Measurements from ENCODE around the gene AMDHD2. TPM values are rescaled to one million over a fixed set of nuclear protein-coding genes. Genes with fewer than 3 reads are reported as not detected.
"Not testable (repeated sequence)": the region's sequence is repeated elsewhere in the genome, so short reads cannot be mapped to it uniquely, and the experiment has no call there.

Gene AMDHD2
- polyA plus RNA-seq, 6 donors from 2014 or later: 17.6 to 24.0 (median 20.5) TPM

- H3K9me3 Mint-ChIP-seq: no peaks in the 10 kb centered on the region
- peak; percentile 80 to 82 for ATAC-seq (ENCODE audit: low read depth in 2 of 2)
- peaks cover 23 to 34% (median 30%) of the 10 kb centered on the region in 3 donors for H3K4me1 Mint-ChIP-seq
- peak; percentile 98 for DNase-seq
- H3K27ac Mint-ChIP-seq: peak overlapping the region; percentile 99 to 100 (median 100)
- no peaks in the 10 kb centered on the region for H3K27me3 Mint-ChIP-seq
- H3K4me3 Mint-ChIP-seq: peak overlapping the region; percentile 91 to 99 (median 97)
- H3K36me3 Mint-ChIP-seq: no peaks in the 10 kb centered on the region
These were observed 11.7 kb downstream of the AMDHD2 start for GRCh38 chr16:2531696-2532493.

GRCh38 chr16:2532494-2533141 lies 12.4 kb downstream of the AMDHD2 start:
- H3K27me3 Mint-ChIP-seq: no peaks in the 10 kb centered on the region
- H3K36me3 Mint-ChIP-seq: no peaks in the 10 kb centered on the region
- DNase-seq (peak; percentile 77), ATAC-seq (ENCODE audit: low read depth in 2 of 2) (peak; percentile 29 to 30)
- no peaks in the 10 kb centered on the region for H3K9me3 Mint-ChIP-seq
- H3K4me1 Mint-ChIP-seq: peaks cover 27 to 35% (median 34%) of the 10 kb centered on the region in 3 donors
- H3K4me3 Mint-ChIP-seq: peak overlapping the region; percentile 91 to 99 (median 97)
- peak overlapping the region; percentile 99 to 100 (median 100) for H3K27ac Mint-ChIP-seq

- Mint-ChIP-seq H3K4me3 (peak overlapping the region; percentile 91 to 99 (median 97)), H3K4me1 (peaks cover 27 to 35% (median 34%) of the 10 kb centered on the region in 3 donors), H3K27ac (peak overlapping the region; percentile 99 to 100 (median 100))
- not testable (repeated sequence) for ATAC-seq (ENCODE audit: low read depth in 2 of 2); H3K9me3 Mint-ChIP-seq; H3K27me3 Mint-ChIP-seq; H3K36me3 Mint-ChIP-seq
- peak; percentile 6 for DNase-seq
These were observed 13.1 kb downstream of the AMDHD2 start for GRCh38 chr16:2533142-2533755.

- no peaks in the 10 kb centered on the region for H3K27me3 Mint-ChIP-seq
- H3K36me3 Mint-ChIP-seq: no peaks in the 10 kb centered on the region
- no peaks in the 10 kb centered on the region for H3K9me3 Mint-ChIP-seq
- peaks cover 31 to 39% (median 39%) of the 10 kb centered on the region in 3 donors for H3K4me1 Mint-ChIP-seq
- ATAC-seq (ENCODE audit: low read depth in 2 of 2): no peak
- H3K27ac Mint-ChIP-seq: peak overlapping the region; percentile 87 to 100 (median 99)
- H3K4me3 Mint-ChIP-seq: peak overlapping the region; percentile 55 to 98 (median 77)
- no peak for DNase-seq
These were observed 13.7 kb downstream of the AMDHD2 start for GRCh38 chr16:2533912-2534311.

DNA sequence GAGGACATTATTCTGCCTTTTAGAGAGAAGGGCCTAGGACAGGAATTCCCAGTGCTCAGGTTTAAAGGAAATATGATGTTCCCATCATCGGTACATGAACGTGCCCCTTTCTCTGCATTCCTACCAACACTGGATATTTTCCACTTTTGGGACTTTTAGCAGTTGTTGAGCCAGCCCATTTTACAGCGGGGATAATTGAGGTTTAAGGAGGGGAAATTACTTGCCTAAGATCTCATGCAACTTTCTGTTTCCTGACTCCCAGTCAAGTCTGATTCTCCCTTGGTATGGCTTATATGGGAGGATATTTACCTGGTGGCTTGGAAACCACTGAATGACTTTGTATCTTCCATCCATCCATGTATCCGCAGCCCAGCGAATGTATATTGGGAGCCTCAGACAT lies 14.2 kb downstream of the AMDHD2 start:
- DNase-seq; H3K27me3 Mint-ChIP-seq; ATAC-seq (ENCODE audit: low read depth in 2 of 2); H3K9me3 Mint-ChIP-seq; H3K36me3 Mint-ChIP-seq: not testable (repeated sequence)
- Mint-ChIP-seq H3K4me3 (peak overlapping the region; percentile 55 to 98 (median 77)), H3K4me1 (peaks cover 31 to 43% (median 43%) of the 10 kb centered on the region in 3 donors), H3K27ac (peak overlapping the region; percentile 87 to 100 (median 99))

DNA sequence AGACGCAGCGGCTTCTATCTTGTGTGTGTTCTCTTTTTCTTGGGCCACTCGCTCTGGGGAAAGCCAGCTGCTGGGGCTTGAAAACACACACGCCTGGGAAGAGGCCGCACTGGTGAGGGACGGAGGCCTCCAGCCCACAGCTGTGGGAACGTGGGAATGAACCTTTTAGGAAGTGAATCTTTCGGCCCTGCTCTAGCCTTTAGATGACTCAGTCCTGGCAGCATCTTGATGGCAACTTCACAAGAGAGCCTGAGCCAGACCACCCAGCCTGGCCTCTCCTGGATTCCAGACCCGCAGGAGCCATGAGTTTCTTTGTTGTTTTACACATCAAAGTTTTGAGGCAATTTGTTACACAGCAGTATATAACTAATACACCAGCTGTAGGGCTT lies 15.4 kb downstream of the AMDHD2 start:
- H3K36me3 Mint-ChIP-seq: no peaks in the 10 kb centered on the region
- H3K27me3 Mint-ChIP-seq: no peaks in the 10 kb centered on the region
- peak overlapping the region in 7 of 8 donors; percentile 41 to 91 (median 53) for H3K4me3 Mint-ChIP-seq
- DNase-seq (no peak), ATAC-seq (ENCODE audit: low read depth in 2 of 2) (no peak)
- H3K4me1 Mint-ChIP-seq: peaks cover 35 to 51% (median 42%) of the 10 kb centered on the region in 3 donors
- no peaks in the 10 kb centered on the region for H3K9me3 Mint-ChIP-seq
- peak overlapping the region in 3 of 6 donors; percentile 63 to 99 (median 80) for H3K27ac Mint-ChIP-seq

DNA sequence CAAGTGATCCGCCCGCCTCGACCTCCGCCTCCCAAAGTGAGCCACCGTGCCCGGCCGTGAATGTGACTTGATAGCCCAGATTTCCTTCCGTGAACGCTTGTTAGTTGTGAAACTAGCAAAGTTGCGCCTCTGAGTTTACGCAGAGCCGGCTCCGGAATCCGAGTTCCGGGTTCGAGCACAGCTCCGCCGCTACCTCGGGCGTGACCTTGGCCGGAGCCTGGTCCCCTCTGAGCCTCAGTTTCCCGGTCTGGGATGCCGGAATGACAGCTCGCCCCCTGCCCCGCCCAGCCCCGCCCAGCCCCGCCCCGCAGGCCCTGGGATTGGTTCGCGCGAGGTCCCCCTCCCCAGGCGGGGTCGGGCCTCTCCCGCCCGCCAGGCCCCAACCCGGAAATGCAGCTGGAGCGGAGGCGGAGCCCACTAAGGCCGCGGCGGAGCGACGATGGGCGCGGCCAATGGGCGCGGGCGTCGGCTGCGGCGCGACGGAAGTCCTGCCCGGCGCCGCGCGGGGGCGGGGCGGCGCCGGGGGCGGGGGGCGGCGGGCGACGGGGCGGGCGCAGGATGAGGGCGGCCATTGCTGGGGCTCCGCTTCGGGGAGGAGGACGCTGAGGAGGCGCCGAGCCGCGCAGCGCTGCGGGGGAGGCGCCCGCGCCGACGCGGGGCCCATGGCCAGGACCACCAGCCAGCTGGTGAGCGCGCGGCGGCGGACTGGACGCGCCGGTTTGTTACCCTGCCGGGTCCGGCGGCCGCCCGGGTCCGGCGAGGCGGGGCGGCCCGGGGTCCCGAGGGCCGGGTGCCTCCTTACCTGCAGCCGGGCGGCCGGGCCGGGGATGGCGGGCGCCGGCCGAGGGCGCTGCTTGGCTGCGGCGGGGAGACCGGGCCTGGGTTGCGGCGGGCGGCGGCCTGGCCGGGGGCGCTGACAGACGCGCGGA lies 17.5 kb downstream of the AMDHD2 start, which contains the start of gene PDPK1:
PDPK1 (plus strand) TSS at position 571 of the 929 bp plus-strand sequence; CDS start at position 663, 92 bp downstream.
- peak within 1 kb of the TSS; percentile 80 to 93 (median 91) for H3K4me3 Mint-ChIP-seq
- H3K4me1 Mint-ChIP-seq: peaks cover 32 to 55% (median 34%) of the 10 kb centered on the region in 3 donors
- peak; percentile 94 for DNase-seq
- H3K27ac Mint-ChIP-seq: peak within 1 kb of the TSS; percentile 88 to 97 (median 93)
- H3K9me3 Mint-ChIP-seq: no peaks in the 10 kb centered on the region
- no peaks in the 10 kb centered on the region for H3K36me3 Mint-ChIP-seq
- peak; percentile 72 to 76 for ATAC-seq (ENCODE audit: low read depth in 2 of 2)
- H3K27me3 Mint-ChIP-seq: no peaks in the 10 kb centered on the region

- H3K4me3 Mint-ChIP-seq: peak overlapping the region; percentile 63 to 91 (median 80)
- ATAC-seq (ENCODE audit: low read depth in 2 of 2); H3K9me3 Mint-ChIP-seq; DNase-seq; H3K36me3 Mint-ChIP-seq; H3K27me3 Mint-ChIP-seq: not testable (repeated sequence)
- H3K27ac Mint-ChIP-seq: peak overlapping the region; percentile 85 to 97 (median 94)
- H3K4me1 Mint-ChIP-seq: peaks cover 29 to 46% (median 35%) of the 10 kb centered on the region in 3 donors
These were observed 19.1 kb downstream of the AMDHD2 start for GRCh38 chr16:2539192-2539844.

- ATAC-seq (ENCODE audit: low read depth in 2 of 2); H3K36me3 Mint-ChIP-seq; H3K27me3 Mint-ChIP-seq; H3K9me3 Mint-ChIP-seq: not testable (repeated sequence)
- H3K4me3 Mint-ChIP-seq: peak overlapping the region in 7 of 8 donors; percentile 63 to 91 (median 81)
- DNase-seq: peak; percentile 39
- H3K4me1 Mint-ChIP-seq: peaks cover 29 to 46% (median 35%) of the 10 kb centered on the region in 3 donors
- peak overlapping the region; percentile 63 to 97 (median 94) for H3K27ac Mint-ChIP-seq
These were observed 19.8 kb downstream of the AMDHD2 start for GRCh38 chr16:2539845-2540458.

DNA sequence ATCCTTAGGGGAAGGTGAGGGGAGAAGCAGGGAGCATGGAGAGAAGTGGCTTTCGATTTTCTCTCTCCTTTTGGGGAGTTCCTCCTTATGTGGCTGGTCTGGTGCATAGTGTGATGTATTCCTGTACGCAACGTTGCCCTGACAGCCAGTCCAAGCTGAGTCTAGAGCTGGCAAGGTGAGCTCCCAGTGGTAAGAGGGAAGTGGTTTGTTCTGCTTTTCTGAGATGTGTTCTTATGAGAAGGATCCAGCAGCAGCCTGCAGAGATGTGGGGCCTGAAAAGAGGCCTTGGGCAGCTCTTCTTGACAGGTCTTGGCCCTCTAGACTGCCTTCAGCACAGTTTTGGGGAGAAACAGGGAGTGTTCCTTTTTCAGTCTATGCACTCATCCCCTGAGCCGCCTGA lies 20.7 kb downstream of the AMDHD2 start:
- ATAC-seq (ENCODE audit: low read depth in 2 of 2) (peak; percentile 56 to 60), DNase-seq (peak; percentile 67)

GRCh38 chr16:2541409-2541808 lies 21.2 kb downstream of the AMDHD2 start:
- peak overlapping the region; percentile 63 to 97 (median 94) for H3K27ac Mint-ChIP-seq
- H3K4me3 Mint-ChIP-seq: peak overlapping the region in 5 of 8 donors; percentile 43 to 84 (median 80)
- not testable (repeated sequence) for H3K9me3 Mint-ChIP-seq; H3K27me3 Mint-ChIP-seq; H3K36me3 Mint-ChIP-seq; ATAC-seq (ENCODE audit: low read depth in 2 of 2); DNase-seq
- peaks cover 32 to 46% (median 40%) of the 10 kb centered on the region in 3 donors for H3K4me1 Mint-ChIP-seq

More for the DNA sequence above, 20.7 kb downstream of the AMDHD2 start:
- not testable (repeated sequence) for H3K36me3 Mint-ChIP-seq, H3K9me3 Mint-ChIP-seq, H3K27me3 Mint-ChIP-seq
- peak overlapping the region; percentile 42 to 84 (median 72) for H3K4me3 Mint-ChIP-seq
- peaks cover 33 to 46% (median 41%) of the 10 kb centered on the region in 3 donors for H3K4me1 Mint-ChIP-seq
- peak overlapping the region; percentile 63 to 97 (median 94) for H3K27ac Mint-ChIP-seq

All from naive B cell (primary cell).